ENCODE results near the gene ARMS2.

DNA sequence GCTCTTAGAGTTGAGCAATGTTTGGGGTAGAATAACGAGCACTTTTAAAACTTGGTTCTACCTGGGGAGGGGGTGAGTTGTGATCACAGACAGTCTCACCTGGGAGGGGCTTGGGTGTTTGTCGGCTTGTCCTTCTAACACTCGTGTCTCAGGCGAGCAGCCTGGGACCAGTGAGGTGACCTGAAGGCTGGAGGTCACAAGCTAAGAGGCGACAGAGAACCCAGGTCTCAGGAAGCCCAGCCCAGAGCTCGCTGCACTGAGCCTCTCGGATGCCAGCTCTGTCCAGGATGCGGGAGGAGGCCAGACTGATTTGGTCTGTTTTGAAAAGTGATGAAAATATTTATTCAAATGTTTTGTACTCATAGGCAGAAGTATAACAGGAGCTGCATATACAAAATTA lies 18.7 kb downstream of the ARMS2 start:
- TF ChIP-seq EP300 (IDR thresholded peaks at IDR 0.05) (no peak), CTCF (IDR thresholded peaks at IDR 0.05) (no peak), POLR2A (IDR thresholded peaks at IDR 0.05) (no peak)

All from ovary (tissue), 3 donors.